ENCODE data around the gene SMIM35.

DNA sequence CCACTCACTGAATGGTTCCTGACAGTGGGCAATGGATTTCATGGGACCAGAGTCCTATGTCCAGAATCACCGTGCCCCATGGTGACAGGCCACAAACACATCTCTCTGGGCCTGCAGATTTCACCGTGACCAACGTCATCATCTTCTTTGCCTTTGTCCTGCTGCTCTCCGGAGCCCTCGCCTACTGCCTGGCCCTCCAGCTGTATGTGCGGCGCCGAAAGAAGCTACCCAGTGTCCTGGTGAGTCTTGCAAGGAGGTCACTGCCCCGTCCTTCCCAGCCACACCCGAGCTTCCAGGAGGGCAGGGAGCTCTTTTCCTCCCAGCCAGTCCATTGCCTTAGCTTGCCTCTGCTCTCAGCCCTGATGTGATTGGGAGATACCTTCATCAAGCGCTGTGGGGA lies 91.3 kb downstream of the SMIM35 start:
- TF ChIP-seq FOXM1 (IDR thresholded peaks at IDR 0.05; ENCODE audit: borderline replicate concordance) = no peak
- TF ChIP-seq ARNT (IDR thresholded peaks at IDR 0.05) = no peak
- no peak for TF ChIP-seq BHLHE40 (IDR thresholded peaks at IDR 0.05; ENCODE audit: borderline replicate concordance)
- TF ChIP-seq HDGF (IDR thresholded peaks at IDR 0.05; ENCODE audit: borderline replicate concordance) = no peak
- no peak for TF ChIP-seq NFRKB (IDR thresholded peaks at IDR 0.05)
- no peak for TF ChIP-seq FOXK2 (IDR thresholded peaks at IDR 0.05)
- TF ChIP-seq, protein P1, sequence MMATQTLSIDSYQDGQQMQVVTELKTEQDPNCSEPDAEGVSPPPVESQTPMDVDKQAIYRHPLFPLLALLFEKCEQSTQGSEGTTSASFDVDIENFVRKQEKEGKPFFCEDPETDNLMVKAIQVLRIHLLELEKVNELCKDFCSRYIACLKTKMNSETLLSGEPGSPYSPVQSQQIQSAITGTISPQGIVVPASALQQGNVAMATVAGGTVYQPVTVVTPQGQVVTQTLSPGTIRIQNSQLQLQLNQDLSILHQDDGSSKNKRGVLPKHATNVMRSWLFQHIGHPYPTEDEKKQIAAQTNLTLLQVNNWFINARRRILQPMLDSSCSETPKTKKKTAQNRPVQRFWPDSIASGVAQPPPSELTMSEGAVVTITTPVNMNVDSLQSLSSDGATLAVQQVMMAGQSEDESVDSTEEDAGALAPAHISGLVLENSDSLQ (IDR thresholded peaks at IDR 0.05) = no peak
- no peak for TF ChIP-seq CTBP1 (IDR thresholded peaks at IDR 0.05; ENCODE audit: borderline replicate concordance)
- no peak for TF ChIP-seq SP1 (IDR thresholded peaks at IDR 0.05)
- no peak for TF ChIP-seq ZNF384 (IDR thresholded peaks at IDR 0.05)
- TF ChIP-seq ELF4 (IDR thresholded peaks at IDR 0.05) = no peak
